Natural killer cell treated with Interleukin-12 subunit alpha and Interleukin-12 subunit beta and Interleukin-15 and Interleukin-18, amount 100 ng/mL, for 72 hours (primary cell): Measurements from ENCODE around the gene ADCY3. TPM values are rescaled to one million over a fixed set of nuclear protein-coding genes. Genes with fewer than 3 reads are reported as not detected.

Experiments used
- ATAC-seq, 2 donors: fragments of 150-1000 bp; cut with Tn5 transposase in 1 of 2; sonication (Bioruptor Pico), chemical (Tn5 transposase) in 1 of 2; 2 replicates each; pipeline ENCODE4 v1.10.0; 2021
- DNase-seq: peaks from one replicate; pipeline ENCODE4 v3.0.0; 2022; ENCODE audit warnings: low spot score
- H3K27ac Mint-ChIP-seq, 2 donors: 1 replicate in 1 of 2; 2 replicates in 1 of 2; pipeline ENCODE4 v1.8.0; 2022; ENCODE audit warnings: mixed read lengths in 2 of 2, mild to moderate bottlenecking in 1 of 2, moderate library complexity in 1 of 2
- H3K27me3 Mint-ChIP-seq, 2 donors: 1 replicate in 1 of 2; 2 replicates in 1 of 2; pipeline ENCODE4 v1.8.0; 2022; ENCODE audit warnings: mixed read lengths in 2 of 2
- H3K36me3 Mint-ChIP-seq: one replicate; pipeline ENCODE4 v1.8.0; 2022; ENCODE audit warnings: mixed read lengths
- H3K4me1 Mint-ChIP-seq, 2 donors: 1 replicate in 1 of 2; 2 replicates in 1 of 2; pipeline ENCODE4 v1.8.0; 2022; ENCODE audit warnings: low read depth in 2 of 2, mixed read lengths in 2 of 2, mild to moderate bottlenecking in 1 of 2
- H3K4me3 Mint-ChIP-seq: one replicate; pipeline ENCODE4 v1.8.0; 2022; ENCODE audit warnings: mixed read lengths
- H3K9me3 Mint-ChIP-seq: 2 replicates; pipeline ENCODE4 v1.8.0; 2022; ENCODE audit warnings: mixed read lengths
- total RNA-seq, 2 donors: library from RNA; stranded (reverse); gene quantifications; one replicate each; pipeline ENCODE4 v1.2.3, GENCODE V29; 2022

ADCY3 gene
- total RNA-seq, 2 donors from 2014 or later, result 23.3 to 71.9 TPM

DNA sequence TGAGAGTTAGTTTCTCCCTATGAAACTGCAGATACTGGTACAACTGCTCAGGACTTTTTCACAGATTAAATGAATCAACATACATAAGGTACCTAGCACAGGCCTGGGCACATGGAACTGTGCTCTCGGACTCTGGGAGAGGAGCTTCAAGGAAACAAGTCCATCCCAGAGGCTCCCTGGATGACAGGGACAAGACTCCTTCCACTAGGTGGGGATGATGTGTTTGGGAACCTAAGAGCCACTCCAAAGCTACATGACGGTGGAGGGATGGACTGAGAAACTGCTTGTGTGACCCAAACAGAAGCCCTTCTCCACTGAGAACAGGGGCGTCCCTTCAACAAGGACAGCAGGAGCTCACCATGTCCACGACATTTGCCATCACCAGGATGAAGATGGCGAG is 89.7 kb downstream of the ADCY3 start:
- Mint-ChIP-seq H3K27ac (no peak overlapping the region), H3K27me3 (no peaks in the 10 kb centered on the region), H3K9me3 (no peaks in the 10 kb centered on the region), H3K4me1 (peaks cover 20 to 23% of the 10 kb centered on the region in 2 donors), H3K4me3 (no peak overlapping the region), H3K36me3 (no peaks in the 10 kb centered on the region)
- DNase-seq (no peak), ATAC-seq (no peak)

DNA sequence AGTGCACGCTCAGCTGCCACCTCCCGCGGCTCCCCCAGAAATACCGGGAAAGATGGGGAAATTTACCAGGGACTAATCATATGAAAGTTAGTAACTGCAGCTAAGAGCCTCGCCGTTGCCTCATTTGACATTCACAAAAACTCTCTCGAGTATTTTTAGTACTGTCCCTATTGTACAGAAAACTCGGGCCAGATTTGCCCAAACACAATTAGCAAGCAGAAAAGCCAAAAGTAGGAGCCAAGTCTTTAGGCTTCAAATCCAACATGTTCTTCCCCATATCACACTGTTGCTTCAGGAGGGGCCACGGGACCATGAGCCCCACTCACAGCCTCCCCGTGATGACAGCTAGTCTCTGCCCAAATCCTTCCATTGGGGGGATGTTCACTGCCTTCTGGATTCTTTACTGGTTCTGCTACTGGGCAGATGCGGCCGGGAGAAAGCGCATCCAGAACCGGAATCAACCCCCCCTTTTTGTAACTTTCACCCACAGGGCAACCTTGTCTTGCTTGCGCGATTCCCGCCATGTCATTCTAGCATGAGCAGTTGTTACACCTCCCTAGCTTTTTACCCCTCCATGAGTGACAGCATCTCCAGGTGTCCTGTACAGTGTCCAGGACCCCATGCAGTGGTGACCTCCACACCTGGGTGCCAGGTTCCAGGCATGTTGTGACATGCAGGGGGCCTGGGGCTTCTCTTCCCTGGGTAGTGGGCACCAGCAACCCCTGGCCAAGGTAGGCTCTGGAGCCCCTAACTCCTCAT is 91.6 kb downstream of the ADCY3 start:
- Mint-ChIP-seq H3K36me3 (no peaks in the 10 kb centered on the region), H3K9me3 (no peaks in the 10 kb centered on the region), H3K27ac (no peak overlapping the region), H3K4me1 (peaks cover 20 to 23% of the 10 kb centered on the region in 2 donors), H3K27me3 (no peaks in the 10 kb centered on the region), H3K4me3 (no peak overlapping the region)
- DNase-seq, result no peak
- ATAC-seq, result no peak

DNA sequence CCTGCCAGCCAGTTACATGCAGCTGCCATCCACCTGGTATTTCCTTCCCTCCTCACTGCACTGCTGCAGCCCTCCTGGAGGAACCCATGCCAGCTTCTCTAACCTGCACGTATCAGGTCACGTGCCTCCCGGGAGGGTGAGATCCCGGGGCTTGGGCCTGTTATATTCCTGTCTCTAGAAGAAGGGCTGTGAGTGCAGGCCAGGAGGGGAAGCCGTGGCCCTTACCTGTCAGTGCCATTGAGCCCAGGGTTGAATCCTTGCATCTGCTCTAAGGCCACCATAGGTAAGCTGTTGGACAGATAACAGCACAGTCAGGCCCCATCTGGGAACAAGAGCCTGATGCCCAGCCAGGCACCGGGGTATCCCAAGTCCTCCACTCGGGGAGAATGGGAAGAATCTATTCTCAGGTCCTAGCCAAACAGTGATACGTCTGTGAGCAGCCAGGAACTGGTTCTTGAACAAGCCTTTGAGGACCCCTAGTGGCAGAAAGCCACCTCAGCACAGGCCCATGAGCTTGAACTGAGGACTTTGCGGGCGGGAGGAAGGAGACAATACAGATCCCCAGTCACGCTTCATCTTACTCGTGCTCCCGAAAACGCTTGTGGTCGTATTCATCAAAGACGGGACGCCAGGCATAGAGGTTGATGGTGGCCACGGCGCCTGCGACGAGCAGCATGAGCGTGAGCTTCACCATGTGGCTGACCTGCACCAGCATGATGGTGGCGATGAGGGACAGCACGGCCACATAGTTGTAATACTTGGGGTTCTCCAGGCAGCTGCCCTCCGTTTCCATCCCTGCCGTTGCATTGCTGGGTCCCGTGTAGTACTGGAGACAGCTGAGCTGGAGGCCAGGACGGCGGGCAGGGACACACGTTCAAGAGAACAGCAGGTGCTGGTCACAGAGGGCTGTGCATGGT is 92.5 kb downstream of the ADCY3 start:
- Mint-ChIP-seq H3K4me1 (peaks cover 20 to 23% of the 10 kb centered on the region in 2 donors), H3K27me3 (no peaks in the 10 kb centered on the region), H3K9me3 (no peaks in the 10 kb centered on the region), H3K36me3 (no peaks in the 10 kb centered on the region), H3K27ac (peak overlapping the region in 1 of 2 donors; percentile 76), H3K4me3 (peak overlapping the region; percentile 32)
- ATAC-seq (peak; percentile 83 to 86), DNase-seq (peak; percentile 79)

DNA sequence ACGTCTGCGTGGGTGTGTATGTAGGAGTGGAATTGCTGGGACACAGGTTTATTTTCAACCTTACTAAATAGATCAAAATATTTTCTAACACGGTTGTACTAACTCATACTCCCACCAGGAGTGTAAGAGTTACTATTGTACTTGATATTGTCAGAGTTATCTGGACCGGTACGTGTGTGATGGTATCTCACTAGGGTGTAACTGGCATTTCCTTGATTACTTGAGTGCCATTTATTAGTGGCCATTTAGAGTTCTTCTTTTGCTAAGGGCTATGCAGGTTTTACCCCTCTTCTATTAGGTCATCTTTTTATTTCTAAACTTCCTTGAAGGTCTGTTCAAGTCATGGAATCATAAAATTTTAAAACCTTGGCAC is 93.3 kb downstream of the ADCY3 start:
- peak overlapping the region; percentile 60 to 76 for H3K27ac Mint-ChIP-seq
- H3K9me3 Mint-ChIP-seq, result no peaks in the 10 kb centered on the region
- DNase-seq (no peak), ATAC-seq (no peak)
- peaks cover 20 to 23% of the 10 kb centered on the region in 2 donors for H3K4me1 Mint-ChIP-seq
- H3K27me3 Mint-ChIP-seq, result no peaks in the 10 kb centered on the region
- H3K36me3 Mint-ChIP-seq, result no peaks in the 10 kb centered on the region
- H3K4me3 Mint-ChIP-seq, result peak overlapping the region; percentile 25

DNA sequence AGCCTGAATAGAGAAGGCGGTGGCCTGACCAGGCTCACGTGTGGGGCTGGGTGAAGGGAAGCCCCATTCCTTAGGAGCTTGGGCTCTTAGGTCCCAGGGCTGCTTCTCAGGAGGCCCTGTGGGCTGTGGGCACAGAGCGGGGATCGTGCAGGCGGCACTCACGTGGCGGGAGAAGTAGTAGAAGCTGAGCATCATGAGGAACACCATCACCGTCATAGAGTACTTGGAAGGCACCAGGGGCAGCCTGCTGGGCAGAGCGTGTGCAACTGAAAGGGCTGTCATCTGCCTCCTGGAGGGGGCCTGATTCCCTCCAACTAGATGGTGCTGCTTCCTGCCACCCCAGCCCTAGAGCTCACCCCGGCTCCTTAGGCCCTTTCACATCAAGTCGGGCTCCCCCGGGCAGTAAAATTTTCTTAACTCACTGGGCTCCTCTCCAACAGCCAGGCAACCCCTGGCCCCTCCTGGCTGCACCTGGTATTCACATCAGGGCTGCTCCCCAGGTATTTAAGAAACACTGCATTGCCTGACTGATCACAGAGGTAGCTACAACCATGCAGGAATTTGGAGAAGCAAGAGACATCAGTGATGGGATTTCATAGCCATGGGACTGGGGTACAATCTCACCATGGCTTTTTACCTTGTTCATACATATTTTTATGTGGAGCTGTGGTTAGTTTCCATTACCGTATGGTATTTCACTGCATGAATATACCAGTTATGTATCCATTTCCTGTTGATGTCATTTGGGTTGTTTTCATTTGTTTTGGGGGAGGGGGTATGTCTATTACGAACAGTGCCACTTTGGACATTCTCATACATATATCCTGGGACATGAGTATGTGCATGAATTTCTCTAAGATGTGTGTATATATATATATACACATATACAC is 93.9 kb downstream of the ADCY3 start:
- Mint-ChIP-seq H3K4me1 (peaks cover 20 to 23% of the 10 kb centered on the region in 2 donors), H3K9me3 (no peaks in the 10 kb centered on the region)

DNA sequence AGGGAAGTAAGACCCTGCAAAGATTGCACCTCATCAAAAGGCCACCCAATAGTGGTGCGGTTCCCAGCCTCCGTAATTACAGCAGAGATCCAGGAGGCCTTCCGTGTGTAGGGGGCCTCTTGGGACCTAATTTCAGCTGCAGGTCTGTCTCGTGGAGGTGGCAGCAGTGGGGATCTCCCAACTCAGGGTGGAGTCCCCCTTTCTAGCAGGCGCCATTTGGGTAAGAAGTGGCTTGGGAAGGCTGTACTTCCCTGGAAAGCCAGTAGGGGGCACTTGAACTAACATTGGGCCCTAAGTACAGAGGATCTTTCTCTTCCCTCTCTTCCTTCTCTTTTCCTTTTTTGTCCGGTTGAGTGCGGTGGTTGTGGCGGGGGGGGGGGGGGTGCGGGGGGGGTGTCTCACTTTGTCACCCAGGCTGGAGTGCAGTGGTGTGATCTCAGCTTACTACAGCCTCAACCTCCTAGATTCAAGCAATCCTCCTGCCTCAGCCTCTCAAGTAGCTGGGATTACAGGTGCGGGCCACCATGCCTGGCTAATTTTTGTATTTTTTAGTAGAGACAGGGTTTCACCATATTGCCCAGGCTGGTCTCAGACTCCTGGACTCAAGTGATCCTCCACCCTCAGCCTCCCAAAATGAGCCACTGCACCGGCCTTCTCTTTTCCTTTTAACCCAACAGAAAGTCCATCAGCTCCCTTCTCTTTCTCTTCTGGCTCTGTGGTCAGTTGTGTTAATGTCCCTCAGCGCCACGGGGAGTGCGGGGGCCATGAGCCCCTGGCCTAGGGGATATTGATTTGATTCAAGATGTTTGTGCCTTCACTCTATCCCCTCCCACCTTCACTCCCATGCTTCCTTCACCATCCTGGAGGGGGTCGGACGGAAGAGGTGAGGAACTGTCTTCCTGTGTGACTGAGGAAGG is 94.8 kb downstream of the ADCY3 start:
- DNase-seq (no peak), ATAC-seq (no peak)
- Mint-ChIP-seq H3K4me3 (no peak overlapping the region), H3K9me3 (no peaks in the 10 kb centered on the region), H3K27me3 (no peaks in the 10 kb centered on the region), H3K36me3 (no peaks in the 10 kb centered on the region), H3K27ac (peak overlapping the region; percentile 60 to 76), H3K4me1 (peaks cover 20 to 23% of the 10 kb centered on the region in 2 donors)

More for the DNA sequence above, 93.9 kb downstream of the ADCY3 start:
- Mint-ChIP-seq H3K4me3 (peak overlapping the region; percentile 25), H3K27ac (peak overlapping the region; percentile 60 to 76), H3K36me3 (no peaks in the 10 kb centered on the region), H3K27me3 (no peaks in the 10 kb centered on the region)
- DNase-seq (no peak), ATAC-seq (peak in 1 of 2 donors; percentile 40)

DNA sequence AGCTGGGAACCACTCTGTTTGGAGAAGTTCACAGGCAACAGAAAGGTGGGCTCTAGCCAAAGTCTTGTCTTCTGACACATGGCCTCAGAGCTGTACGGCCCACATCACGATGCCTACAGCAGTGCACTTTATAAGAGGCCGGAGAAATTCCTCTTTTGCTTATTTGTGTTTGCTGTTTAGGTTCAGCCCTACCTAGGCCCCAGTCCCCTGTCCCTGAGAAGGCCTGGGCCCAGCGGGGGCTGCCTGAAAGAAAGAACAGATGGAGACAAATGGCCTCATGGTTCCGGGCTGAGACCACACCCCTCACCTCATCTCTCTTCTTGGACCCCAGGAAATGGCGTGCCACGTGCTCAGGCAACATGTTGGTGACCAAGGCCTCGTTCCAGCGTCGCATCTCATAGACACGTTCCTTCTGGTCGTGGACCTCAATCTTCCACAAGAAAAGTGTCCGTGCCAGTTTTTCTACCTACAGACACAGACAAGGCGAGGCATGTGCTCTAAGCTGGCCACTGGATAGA is 95.9 kb downstream of the ADCY3 start:
- no peak for ATAC-seq
- no peaks in the 10 kb centered on the region for H3K9me3 Mint-ChIP-seq
- no peak overlapping the region for H3K4me3 Mint-ChIP-seq
- peaks cover 20 to 23% of the 10 kb centered on the region in 2 donors for H3K4me1 Mint-ChIP-seq
- H3K36me3 Mint-ChIP-seq, result no peaks in the 10 kb centered on the region
- H3K27me3 Mint-ChIP-seq, result no peaks in the 10 kb centered on the region
- H3K27ac Mint-ChIP-seq, result no peak overlapping the region
- DNase-seq, result no peak

DNA sequence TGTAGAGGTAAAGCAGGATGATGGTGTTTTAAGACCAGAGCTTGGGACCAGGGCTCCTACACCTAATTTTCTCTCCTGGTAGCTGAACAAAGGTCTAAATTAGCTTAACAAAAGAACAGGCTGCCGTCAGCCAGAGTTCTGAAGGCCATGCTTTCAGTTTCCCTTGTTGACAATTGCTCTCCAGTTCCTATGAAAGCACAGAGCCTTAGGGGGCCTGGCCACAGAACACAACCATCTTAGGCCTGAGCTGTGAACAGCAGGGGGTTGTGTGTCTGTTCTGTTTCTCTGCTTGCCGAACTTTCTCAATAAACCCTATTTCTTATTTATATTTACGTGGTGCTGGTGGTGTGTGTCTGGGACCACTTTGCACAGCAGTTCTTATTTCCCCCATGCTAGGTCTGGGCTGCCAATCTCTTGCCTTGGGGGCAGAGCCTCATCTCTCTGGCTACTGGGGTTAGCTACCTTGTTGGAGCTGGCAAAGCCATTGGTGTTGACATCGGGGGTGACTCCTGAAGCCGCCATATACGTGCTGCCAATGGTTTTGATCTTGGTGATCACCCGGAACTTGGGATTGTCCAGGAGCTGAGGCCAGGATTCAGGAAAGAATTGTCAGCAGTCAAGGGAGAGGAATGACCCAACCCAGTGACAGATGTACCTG is 97.9 kb downstream of the ADCY3 start:
- no peak overlapping the region for H3K27ac Mint-ChIP-seq

DNA sequence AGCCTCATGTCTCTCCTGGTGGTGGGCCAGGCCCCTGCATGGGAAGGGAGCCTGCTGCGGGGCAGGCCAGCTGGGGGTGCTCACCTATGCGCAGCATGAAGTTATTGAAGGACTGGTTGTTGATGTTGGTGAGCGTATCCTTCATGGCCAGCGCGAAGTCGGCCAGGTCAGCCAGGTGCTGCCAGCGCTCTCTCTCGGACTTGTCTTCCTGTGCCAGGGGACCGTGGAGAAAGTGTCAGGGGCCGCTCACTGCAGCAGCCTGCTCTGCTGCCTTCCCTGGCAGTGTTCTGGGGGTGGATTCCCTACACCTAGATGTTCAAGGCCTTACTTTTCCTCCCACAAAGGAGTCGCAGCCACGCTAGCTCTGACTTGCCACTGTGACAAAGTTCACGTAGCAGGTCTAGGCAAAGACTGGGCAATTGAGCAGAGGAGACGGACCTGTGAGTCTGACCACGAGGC is 98.6 kb downstream of the ADCY3 start:
- Mint-ChIP-seq H3K27ac (peak overlapping the region in 1 of 2 donors; percentile 12), H3K27me3 (no peaks in the 10 kb centered on the region), H3K4me3 (no peak overlapping the region), H3K9me3 (no peaks in the 10 kb centered on the region), H3K4me1 (peaks cover 9% of the 10 kb centered on the region in 2 donors), H3K36me3 (peaks cover 12% of the 10 kb centered on the region)
- no peak for ATAC-seq
- DNase-seq, result no peak

More for the DNA sequence above, 97.9 kb downstream of the ADCY3 start:
- DNase-seq (no peak), ATAC-seq (no peak)
- Mint-ChIP-seq H3K9me3 (no peaks in the 10 kb centered on the region), H3K4me1 (peaks cover 13 to 15% of the 10 kb centered on the region in 2 donors), H3K36me3 (peaks cover 7% of the 10 kb centered on the region), H3K27me3 (no peaks in the 10 kb centered on the region), H3K4me3 (no peak overlapping the region)

DNA sequence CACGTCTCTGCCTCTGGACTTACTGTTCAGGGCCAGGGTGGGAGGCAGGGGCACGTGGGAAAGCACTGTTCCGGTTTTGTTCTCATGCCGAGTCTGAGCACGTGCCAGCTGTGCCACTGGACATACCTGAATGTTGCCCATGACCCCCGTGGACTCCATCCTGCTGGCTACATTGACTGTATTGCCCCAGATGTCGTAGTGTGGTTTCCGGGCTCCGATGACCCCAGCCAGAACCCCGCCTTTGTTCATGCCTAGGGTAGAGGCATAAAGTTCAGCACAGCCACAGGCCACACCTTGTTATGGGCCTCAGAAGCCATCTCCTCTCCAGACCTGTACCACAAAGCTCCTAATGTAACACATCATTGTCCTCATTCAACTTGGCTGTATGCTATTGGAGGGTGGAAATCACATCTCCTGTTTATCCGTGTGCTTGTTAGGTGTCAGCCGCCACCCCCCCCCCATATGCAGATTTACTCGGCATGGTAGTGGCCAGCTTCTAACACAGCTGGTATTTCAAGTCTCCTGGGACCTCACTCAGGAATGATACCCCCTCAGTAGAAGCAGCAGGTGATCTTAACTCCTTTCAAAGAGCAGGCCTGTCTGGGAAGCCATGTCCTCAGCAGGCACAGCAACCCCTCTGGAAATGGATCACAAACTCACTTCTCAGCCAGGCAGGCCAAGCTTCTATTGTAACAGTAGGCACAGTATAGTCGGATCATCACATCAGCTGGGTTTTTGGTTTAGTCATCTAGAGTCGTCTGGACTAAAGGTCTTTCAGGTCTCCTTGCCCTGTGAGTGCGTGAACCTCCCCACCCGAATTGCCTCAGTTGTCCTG is 99.2 kb downstream of the ADCY3 start:
- H3K27me3 Mint-ChIP-seq, result no peaks in the 10 kb centered on the region
- peaks cover 3 to 5% of the 10 kb centered on the region in 2 donors for H3K4me1 Mint-ChIP-seq
- H3K9me3 Mint-ChIP-seq, result no peaks in the 10 kb centered on the region
- no peak for ATAC-seq
- peak overlapping the region in 1 of 2 donors; percentile 12 for H3K27ac Mint-ChIP-seq
- DNase-seq, result no peak
- H3K36me3 Mint-ChIP-seq, result peaks cover 14% of the 10 kb centered on the region
- H3K4me3 Mint-ChIP-seq, result no peak overlapping the region

DNA sequence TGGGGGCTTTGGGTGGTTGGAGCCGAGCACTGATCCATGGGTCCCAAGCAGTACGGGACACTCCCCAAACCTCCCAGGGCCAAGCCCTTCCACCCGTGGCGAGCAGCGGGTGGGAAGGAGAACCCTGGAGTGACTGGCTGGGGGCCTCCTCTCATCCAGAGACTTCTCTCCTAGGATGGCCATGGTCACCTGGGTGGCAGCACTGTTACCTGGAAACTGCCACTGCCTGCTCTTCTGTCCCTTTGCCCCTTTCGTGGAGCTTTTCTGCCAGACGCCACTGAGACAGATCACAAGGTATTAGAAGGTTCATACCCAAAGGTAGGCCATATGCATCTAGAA is 99.9 kb downstream of the ADCY3 start:
- no peak for DNase-seq
- H3K36me3 Mint-ChIP-seq, result peaks cover 19% of the 10 kb centered on the region
- no peaks in the 10 kb centered on the region for H3K27me3 Mint-ChIP-seq
- no peaks in the 10 kb centered on the region for H3K9me3 Mint-ChIP-seq
- H3K4me3 Mint-ChIP-seq, result no peak overlapping the region
- peak in 1 of 2 donors; percentile 55 for ATAC-seq
- H3K4me1 Mint-ChIP-seq, result peaks cover 0 to 7% of the 10 kb centered on the region in 2 donors
- no peak overlapping the region for H3K27ac Mint-ChIP-seq
